ENCODE results near the gene CFAP157.

CFAP157 gene

GRCh38 chr9:127692071-127692470, 14.7 kb upstream of the CFAP157 start:
- DNase-seq (ENCODE audit: low spot score) = no peak

DNA sequence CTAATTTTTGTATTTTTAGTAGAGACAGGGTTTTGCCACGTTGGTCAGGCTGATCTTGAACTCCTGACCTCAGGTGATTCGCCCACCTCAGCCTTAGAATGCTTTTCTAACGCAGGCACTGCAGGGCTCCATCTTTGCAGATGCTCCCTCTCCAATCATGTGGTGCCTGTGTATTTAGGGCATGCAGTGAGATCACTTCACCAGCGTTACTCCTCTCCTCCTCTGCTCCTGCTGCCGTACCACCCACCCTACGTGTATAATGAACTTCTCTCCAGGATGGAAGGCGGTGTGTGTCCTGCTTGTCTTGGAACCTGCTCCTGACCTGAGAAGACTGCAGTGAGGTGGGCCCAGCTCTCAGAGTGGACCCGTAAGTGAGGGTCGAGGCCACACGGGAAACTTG, 13.6 kb upstream of the CFAP157 start:
- DNase-seq (ENCODE audit: low spot score) = no peak

DNA sequence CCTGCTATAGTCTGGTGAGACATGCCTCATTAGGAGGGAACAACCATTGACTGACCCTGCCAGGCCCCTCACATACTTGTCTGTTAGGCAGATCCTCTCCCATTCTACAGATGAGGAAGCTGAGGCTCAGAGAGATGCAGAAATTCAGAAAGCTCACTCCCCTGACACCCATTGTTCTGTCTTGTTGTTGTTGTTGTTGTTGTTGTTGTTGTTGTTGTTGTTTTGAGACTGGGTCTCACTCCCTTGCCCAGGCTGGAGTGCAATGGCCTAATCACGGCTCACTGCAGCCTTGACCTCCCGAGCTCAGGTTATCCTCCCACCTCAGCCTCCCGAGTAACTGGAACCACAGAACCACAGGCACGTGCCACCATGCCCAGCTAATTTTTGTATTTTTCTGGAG, 13.1 kb upstream of the CFAP157 start:
- no peak for DNase-seq (ENCODE audit: low spot score)

- no peak for DNase-seq (ENCODE audit: low spot score)
Observed at GRCh38 chr9:127694890-127695720, 11.7 kb upstream of the CFAP157 start.

- no peak for DNase-seq (ENCODE audit: low spot score)
Observed at GRCh38 chr9:127697575-127697974, 9.2 kb upstream of the CFAP157 start.

GRCh38 chr9:127698386-127698785, 8.4 kb upstream of the CFAP157 start:
- no peak for DNase-seq (ENCODE audit: low spot score)

- peak; percentile 62 for DNase-seq (ENCODE audit: low spot score)
Observed at GRCh38 chr9:127698985-127699670, 7.7 kb upstream of the CFAP157 start.

- DNase-seq (ENCODE audit: low spot score) = no peak
Observed at GRCh38 chr9:127700140-127700539, 6.6 kb upstream of the CFAP157 start.

- DNase-seq (ENCODE audit: low spot score) = peak; percentile 56
Observed at GRCh38 chr9:127700594-127701255, 6.1 kb upstream of the CFAP157 start.

GRCh38 chr9:127703289-127703946, 3.4 kb upstream of the CFAP157 start:
- no peak for DNase-seq (ENCODE audit: low spot score)

DNA sequence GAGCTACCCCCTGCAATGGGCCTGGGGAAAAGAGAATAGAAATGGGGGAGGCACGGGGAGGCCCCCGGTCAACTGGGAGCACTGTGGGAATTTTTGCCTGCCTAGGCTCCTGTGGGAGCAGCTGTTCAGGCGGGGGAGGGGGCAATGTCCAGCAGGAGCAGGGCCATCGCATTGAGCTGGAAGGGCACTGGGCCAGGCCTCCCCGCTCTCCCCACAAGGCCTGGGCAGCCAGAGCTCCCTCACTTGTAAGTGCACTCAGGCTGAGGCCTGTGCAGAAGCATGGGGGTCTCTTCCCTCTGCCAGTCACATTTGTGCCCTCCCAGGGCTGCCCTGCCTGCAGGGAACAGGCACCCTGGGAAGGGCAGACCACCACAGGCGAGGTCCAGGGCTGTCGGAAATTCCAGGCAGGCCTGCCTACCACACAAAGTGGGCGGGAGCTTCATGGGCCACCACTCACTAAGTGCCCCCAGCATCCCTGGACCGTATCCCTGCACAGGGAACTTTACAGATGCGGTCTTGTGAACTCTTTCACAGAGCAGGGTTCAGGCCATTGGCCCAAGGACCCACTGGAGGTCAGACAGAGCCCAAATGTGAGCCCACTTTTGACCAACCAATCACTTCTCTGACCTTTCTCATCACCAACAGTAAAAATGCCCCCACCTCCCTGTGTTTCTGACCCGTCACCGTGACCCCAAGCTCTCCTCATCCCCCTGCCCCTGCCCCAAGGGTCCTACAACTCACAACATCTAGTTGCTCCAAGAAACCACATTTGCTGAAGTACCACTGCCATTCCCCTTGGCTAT, 1.0 kb upstream of the CFAP157 start:
- DNase-seq (ENCODE audit: low spot score) = no peak

GRCh38 chr9:127707766-127708165, 978 bp downstream of the CFAP157 start:
- DNase-seq (ENCODE audit: low spot score) = no peak

DNA sequence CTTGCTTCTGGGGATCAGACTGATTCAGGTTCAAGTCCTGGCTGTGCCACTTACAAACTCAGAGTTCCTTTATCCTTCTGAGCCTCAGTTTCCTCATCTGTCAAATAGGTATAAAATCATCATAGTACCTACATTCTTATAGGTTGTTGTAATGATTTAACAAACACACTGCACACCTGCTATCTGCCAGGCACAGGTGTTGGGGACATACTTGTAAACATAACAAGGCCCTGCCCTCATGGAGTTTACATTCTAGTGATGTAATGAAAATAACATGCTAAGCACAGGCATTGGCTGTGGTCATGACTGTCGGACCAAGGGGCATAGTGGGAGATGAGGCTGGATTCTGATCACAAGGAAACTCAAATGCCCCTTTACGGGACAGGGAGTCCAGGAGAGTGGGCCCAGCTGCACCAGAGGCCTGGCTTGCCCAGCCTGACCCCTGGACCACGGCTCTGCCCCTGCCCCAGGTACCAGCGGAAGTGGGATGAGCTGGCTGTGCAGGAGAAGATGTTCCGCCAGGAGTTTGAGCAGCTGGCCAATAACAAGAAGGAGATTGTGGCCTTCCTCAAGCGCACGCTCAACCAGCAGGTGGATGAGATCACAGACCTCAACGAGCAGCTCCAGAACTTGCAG, 2.3 kb downstream of the CFAP157 start:
- no peak for DNase-seq (ENCODE audit: low spot score)

DNA sequence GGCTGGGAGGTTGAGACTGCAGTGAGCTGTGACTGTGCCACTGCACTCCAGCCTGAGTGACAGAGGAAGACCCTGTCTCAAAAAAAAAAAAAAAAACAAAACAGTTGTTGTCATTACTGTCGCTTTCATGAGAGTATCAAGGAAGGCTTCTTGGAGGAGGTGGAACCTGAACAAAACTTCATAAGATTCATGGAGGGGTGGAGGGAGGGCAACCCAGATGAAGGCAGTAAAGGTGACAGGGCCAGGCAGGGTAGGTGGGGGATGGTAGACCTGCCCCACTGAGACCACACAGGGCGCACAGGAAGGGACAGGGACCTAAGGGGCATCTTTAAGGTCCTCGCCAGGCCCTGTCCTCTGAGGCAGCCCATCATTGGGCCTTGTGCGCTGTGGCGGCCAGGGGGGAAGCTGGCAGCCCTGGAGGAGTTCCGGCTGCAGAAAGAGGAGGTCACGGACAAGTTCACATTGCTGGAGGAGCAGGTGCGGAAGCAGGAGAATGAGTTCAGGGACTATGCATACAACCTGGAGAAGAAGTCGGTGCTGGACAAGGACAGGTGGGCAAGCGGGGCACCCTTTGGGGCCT, 3.5 kb downstream of the CFAP157 start:
- no peak for DNase-seq (ENCODE audit: low spot score)

GRCh38 chr9:127711226-127711701, 4.5 kb downstream of the CFAP157 start:
- no peak for DNase-seq (ENCODE audit: low spot score)

- no peak for DNase-seq (ENCODE audit: low spot score)
Observed at GRCh38 chr9:127711831-127712274, 5.1 kb downstream of the CFAP157 start.

- DNase-seq (ENCODE audit: low spot score) = no peak
Observed at GRCh38 chr9:127712371-127712770, 5.6 kb downstream of the CFAP157 start.

- no peak for DNase-seq (ENCODE audit: low spot score)
Observed at GRCh38 chr9:127712867-127713266, 6.1 kb downstream of the CFAP157 start.

DNA sequence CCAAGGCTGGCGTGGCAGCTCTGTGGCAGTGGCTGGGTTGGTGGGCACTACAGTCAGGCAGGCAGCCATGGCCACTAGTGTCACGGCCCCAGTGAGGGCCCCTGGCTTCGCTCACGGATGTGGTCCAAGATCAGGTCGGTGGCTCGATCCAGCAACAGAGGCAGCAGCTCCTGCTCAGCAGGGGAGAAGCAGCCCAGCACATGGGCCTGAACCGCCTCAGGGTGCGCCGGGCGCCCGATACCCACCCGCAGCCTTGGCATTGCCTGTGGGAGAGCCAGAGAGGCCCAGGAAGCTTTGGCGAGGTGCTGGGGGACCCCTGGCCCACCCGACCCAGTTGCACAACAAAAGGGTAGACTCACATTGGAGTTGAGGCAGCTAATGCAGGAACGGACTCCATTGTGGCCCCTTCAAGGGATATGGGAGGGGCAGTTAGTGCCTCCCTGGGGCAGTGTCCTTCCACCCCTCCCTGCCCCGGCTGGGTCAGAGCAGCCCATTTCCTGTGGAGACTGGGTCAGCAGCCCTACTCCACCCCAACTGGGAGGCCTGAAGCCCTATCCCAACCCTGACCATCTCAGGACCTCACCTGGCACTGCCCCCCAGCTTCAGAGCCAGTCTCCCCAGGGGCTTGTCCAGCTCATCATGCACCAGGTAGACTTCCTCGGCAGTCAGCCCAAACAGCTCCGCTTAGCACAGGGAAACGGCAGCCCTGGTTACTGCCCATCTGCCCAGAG, 7.4 kb downstream of the CFAP157 start:
- no peak for DNase-seq (ENCODE audit: low spot score)
